LNCaP clone FGC (cell line): ENCODE data around the gene DEDD2.

Experiments
- DNase-seq: peaks from one replicate; pipeline ENCODE4 v3.0.0-alpha.2; 2011; ENCODE audit warnings: low read depth
- H3K4me3 ChIP-seq: 2 replicates; pipeline ENCODE4 v1.5.1; 2011; ENCODE audit warnings: mild to moderate bottlenecking, low read depth, low read length, control low read depth
- TF ChIP-seq, protein P1 (sequence below): IDR thresholded peaks from 2 replicates; pipeline ENCODE4 v1.5.1; 2012; ENCODE audit warnings: mild to moderate bottlenecking; ENCODE audit not compliant: control insufficient read depth, insufficient read depth; ENCODE audit errors: extremely low read depth

Gene DEDD2

DNA sequence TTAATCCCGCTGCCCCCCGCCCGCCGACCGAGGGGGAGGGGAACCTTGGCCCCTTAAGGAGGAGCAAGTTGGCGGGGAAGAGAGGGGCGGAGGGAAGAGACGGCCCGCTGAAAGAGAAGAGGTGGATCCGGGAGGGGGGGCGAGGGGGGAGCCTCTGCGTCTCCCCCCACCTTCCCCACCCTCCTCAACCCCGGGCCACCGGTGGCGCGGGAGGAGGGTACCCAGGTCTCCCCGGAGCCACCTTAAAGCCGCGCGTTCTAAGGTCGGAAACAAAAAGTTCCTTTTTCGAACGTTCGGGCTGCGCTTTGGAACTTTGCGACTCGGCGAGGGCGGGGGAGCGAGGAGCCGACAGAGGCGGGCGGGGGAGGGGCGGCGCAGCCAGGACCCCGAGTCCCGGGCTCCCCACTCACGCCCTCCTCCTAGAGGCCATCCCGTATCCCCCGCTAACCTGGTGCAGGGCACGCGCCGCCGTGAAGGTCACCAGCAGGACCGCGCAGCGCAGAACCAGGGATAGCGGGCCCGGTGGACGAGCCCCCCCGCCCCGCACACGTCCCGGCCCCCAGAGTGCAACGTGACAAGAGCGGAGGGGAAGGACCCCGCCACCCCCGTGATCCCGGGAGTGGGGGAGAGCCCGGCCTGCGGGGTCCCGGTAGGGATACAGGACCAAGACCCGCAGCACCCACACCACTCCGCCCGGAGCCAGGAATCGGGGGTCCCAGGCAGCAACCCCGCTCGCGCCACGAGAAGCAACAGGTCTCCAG lies 36.8 kb upstream of the DEDD2 start:
- DNase-seq: no peak
- TF ChIP-seq, protein P1, sequence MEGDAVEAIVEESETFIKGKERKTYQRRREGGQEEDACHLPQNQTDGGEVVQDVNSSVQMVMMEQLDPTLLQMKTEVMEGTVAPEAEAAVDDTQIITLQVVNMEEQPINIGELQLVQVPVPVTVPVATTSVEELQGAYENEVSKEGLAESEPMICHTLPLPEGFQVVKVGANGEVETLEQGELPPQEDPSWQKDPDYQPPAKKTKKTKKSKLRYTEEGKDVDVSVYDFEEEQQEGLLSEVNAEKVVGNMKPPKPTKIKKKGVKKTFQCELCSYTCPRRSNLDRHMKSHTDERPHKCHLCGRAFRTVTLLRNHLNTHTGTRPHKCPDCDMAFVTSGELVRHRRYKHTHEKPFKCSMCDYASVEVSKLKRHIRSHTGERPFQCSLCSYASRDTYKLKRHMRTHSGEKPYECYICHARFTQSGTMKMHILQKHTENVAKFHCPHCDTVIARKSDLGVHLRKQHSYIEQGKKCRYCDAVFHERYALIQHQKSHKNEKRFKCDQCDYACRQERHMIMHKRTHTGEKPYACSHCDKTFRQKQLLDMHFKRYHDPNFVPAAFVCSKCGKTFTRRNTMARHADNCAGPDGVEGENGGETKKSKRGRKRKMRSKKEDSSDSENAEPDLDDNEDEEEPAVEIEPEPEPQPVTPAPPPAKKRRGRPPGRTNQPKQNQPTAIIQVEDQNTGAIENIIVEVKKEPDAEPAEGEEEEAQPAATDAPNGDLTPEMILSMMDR: no peak
- peak overlapping the region; percentile 82 for H3K4me3 ChIP-seq

DNA sequence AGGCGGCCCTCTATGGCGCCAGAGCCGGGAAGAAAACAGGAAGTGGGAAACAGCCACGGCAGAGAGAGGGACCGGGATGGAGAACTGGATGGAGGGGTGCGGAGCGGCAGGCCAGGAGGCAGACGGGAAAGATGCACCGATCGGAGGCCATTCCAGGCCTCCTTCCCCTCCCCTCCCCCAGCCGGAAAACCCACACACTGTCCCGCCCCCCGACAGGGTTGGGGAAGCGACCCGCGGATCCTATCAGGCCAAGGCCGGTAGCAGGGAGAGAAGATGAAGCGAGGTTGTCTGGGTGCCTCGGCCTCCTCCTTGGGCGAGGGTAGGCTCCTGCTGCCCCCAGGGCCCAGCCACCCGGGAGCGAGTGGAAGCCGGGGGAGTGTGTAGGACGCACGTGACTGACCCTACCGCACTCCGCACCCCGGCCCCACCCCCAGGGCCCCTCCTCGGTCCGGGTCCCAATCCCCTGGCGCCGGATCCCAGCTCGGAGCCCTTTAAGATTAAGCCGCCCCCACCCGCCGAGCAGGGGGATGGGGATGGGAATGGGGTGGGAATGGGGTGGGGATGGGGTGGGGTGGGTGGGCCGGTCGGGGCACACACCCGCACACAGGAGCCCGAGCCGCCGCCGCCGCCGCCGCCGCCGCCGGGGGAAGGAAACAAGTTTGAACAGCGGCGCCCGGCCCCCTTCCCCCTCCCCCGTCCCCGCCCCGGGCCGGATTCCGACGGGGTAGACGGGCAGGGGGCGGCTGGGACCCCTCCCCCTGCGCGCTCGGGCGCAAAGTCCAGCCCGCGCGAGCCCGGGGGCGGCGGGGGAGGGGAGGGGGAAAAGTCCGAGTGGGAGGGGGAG lies 36.0 kb upstream of the DEDD2 start:
- TF ChIP-seq, protein P1: no peak
- peak overlapping the region; percentile 82 for H3K4me3 ChIP-seq
- no peak for DNase-seq

DNA sequence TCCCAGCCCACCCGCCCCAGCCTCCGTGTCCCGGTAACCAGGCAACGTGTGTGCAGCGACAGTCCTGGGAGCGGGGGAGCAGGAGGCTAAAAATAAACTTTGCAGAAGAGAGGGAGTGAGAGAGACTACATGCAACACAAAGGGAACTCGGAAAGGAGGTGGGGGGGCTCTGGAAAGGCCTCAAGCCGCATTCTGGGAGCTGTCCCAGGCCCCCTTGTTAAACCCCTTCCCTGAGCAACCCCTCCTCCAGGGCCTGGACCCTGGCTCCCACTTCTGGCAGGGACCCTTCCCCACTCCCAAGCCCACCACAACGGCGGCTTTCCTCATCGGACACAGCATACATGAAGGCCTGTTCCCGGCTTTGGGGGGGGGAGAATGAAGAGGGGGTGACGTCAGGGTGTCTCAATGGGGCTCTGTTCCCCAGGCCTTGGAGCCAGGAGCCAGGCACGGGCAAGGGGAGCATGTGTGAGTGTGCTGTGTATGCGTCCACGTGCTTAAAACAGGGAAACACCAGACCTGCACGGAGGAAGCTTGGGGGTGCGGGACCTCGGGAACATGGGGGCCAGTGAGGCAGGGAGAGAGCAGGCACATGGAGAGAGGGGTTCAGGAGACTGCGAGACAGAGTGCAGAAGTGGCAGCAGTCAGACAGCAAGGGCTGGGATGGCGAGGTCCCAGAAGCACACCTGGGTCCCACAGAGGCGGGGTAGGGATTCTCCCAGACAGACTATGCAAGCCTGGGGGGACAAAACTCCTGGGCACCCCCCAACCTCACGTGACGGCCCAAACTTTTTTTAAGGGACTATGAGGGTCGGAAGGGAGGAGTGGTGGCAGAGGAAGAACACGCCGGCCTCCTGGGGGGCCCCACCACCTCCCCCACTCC lies 35.1 kb upstream of the DEDD2 start:
- H3K4me3 ChIP-seq: peak overlapping the region; percentile 56
- TF ChIP-seq, protein P1: no peak
- DNase-seq: no peak

DNA sequence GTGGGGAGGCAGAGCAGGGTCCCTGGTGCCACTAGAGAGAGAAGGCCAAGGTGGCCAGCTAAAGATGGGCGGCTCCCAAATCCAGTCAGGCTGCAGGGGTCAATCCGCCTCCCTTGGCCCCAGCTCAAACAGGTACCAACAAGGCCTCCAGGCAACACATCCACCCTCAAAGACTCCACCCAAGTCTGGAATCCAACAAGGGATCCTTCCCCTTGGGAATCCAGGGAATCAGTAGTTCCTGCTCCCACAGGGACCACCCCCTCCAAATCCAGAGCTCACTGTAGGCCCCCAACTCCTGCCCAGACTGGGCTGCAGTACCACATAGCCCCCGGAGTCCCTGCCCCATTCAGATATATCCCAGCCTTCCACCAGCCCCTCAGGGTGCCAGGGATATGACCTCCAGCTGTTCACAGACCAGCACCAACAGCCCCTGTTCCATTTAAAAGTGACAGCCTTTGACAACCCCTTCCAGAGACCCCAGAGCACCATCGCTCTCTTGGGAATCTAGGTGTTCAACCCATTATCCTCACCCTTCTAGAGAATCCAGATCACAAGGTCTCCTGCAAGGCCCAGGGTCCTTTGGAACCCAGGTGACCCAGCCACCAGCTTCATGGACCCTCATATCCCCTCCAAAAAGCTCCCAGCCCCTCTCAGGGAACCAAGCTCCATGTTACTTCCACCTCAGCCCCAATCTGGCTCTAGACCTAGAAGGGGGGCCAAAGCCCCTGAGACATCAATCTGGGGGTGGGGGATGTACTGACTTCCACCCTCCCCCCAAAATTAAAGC lies 34.3 kb upstream of the DEDD2 start:
- H3K4me3 ChIP-seq: no peak overlapping the region
- TF ChIP-seq, protein P1: no peak
- no peak for DNase-seq

DNA sequence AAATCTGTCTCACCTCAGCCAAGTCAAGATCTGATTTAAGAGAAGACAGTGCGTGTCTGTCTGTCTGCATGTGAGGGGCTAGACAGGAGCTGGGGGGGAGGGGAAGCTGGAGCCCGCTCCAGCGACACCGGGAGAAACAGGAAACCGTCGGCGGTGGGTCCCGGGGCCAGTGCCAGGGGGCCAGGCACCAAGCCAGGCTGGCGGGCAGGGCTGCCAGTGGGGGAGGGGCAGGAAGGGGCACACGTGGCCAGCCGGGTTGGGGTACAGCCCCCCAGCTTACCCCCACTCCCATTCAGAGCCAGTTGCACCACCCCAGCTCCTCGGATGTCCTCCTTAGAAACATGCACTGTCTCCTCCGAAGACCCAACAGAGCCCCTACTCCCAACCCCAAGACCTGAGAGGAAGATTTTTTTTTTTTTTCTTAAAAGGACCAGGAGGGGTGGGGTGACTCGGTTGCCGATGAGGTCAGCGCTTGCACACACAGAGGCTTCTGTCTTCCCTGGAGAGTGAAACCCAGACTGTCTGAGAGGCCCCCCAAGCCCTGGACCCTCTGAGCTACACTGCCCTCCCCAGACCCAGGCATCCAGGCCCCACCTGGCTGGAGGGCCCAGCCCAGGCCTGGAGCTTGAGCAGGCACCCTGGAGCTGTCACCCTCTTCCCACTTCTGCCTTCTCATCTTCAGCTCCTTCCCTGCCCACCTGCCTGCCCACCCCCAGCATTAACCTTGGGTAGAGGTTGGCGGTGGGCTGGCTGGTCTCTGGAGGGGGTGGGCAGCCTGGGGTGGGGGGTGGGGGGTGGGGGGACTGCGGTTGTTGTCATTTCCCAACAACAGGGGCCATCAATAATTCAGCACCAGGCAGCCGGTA lies 33.4 kb upstream of the DEDD2 start:
- DNase-seq: no peak
- TF ChIP-seq, protein P1: no peak
- H3K4me3 ChIP-seq: no peak overlapping the region
